KMS-11 (cell line): ENCODE data around the gene MISP.

Experiments
- H2AFZ ChIP-seq: fragments of 200-600 bp; sonication (generic); 2 replicates; pipeline ENCODE4 v1.6.1; 2016; ENCODE audit warnings: antibody characterized with exemption, mixed run types, low read depth
- H3K27ac ChIP-seq: fragments of 200-600 bp; sonication (generic); 2 replicates; pipeline ENCODE4 v1.6.1; 2016; ENCODE audit warnings: mild to moderate bottlenecking, mixed run types
- H3K27me3 ChIP-seq: fragments of 200-600 bp; sonication (generic); 2 replicates; pipeline ENCODE4 v1.6.1; 2017; ENCODE audit warnings: mild to moderate bottlenecking, low read depth, mixed run types, moderate library complexity; ENCODE audit not compliant: insufficient read depth
- H3K36me3 ChIP-seq: fragments of 200-600 bp; sonication (generic); 2 replicates; pipeline ENCODE4 v1.6.1; 2017; ENCODE audit warnings: mild to moderate bottlenecking, mixed run types; ENCODE audit not compliant: insufficient read depth
- H3K4me1 ChIP-seq: fragments of 200-600 bp; sonication (generic); 2 replicates; pipeline ENCODE4 v1.6.1; 2016; ENCODE audit warnings: mild to moderate bottlenecking, low read depth, mixed run types; ENCODE audit not compliant: poor library complexity, severe bottlenecking
- H3K4me2 ChIP-seq: fragments of 200-600 bp; sonication (generic); 2 replicates; pipeline ENCODE4 v1.7.0; 2016; ENCODE audit warnings: mild to moderate bottlenecking, mixed run types
- H3K4me3 ChIP-seq: fragments of 200-600 bp; sonication (generic); IDR thresholded peaks from 2 replicates; pipeline ENCODE4 v1.6.1; 2017; ENCODE audit warnings: low read depth, low read length, mixed read lengths; ENCODE audit not compliant: insufficient read depth
- H3K79me2 ChIP-seq: fragments of 200-600 bp; sonication (generic); 2 replicates; pipeline ENCODE4 v1.6.1; 2016; ENCODE audit warnings: low read depth, mixed run types; ENCODE audit not compliant: insufficient read depth
- H3K9ac ChIP-seq: fragments of 200-600 bp; sonication (generic); 2 replicates; pipeline ENCODE4 v1.6.1; 2016; ENCODE audit warnings: mild to moderate bottlenecking, mixed run types
- H4K20me1 ChIP-seq: fragments of 200-600 bp; sonication (generic); 2 replicates; pipeline ENCODE4 v1.6.1; 2016; ENCODE audit warnings: mild to moderate bottlenecking, mixed run types; ENCODE audit not compliant: insufficient read depth
- TF ChIP-seq, protein P1 (sequence below): fragments of 200-600 bp; sonication (generic); conservative IDR thresholded peaks from 2 replicates; pipeline ENCODE4 v1.6.1; 2017; ENCODE audit warnings: low read depth, mild to moderate bottlenecking, antibody characterized with exemption, low read length, moderate library complexity, mixed read lengths

The MISP gene

DNA sequence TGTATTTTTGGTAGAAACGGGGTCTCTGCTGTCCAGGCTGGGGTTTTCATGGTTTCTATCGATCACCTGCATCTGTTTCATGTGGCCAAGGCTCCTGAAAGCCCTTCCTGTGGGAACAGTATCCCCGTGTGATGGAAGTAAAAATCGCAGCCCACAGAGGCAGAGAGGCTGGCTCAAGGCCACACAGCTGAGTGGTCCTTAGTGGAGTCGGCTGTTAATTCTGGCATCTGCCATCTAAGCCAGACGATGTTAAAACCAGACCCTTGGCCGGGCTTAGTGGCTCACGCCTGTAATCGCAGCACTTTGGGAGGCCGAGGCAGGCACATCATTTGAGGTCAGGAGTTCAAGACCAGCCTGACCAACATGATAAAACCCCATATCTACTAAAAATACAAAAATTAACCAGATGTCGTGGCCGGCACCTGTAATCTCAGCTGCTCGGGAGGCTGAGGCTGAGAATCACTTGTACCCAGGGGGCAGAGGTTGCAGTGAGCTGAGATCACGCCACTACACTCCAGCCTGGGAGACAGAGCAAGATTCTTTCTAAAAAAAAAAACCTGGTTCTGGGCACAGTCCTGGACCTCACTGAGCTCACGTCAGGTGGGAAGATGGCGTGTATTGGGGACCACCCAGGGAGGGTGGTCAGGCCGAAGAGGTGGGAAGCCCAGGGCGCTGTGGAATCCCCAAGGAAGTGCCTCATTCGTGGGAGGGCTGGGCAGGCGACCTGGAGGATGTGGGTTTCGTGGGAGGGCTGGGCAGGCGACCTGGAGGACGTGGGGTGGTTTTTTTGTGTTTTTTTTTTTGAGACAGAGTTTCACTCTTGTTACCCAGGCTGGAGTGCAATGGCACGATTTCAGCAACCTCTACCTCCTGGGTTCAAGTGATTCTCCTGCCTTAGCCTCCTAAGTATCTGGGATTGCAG is 18.5 kb upstream of the MISP start:
- Histone ChIP-seq H3K79me2 (no peaks in the 10 kb centered on the region), H3K36me3 (no peaks in the 10 kb centered on the region), H3K4me1 (peaks cover 9% of the 10 kb centered on the region), H2AFZ (no peak overlapping the region), H3K27me3 (peaks cover 64% of the 10 kb centered on the region), H3K4me2 (no peak overlapping the region), H3K4me3 (no peak overlapping the region), H4K20me1 (no peaks in the 10 kb centered on the region), H3K9ac (no peak overlapping the region), H3K27ac (no peak overlapping the region)
- TF ChIP-seq, protein P1, sequence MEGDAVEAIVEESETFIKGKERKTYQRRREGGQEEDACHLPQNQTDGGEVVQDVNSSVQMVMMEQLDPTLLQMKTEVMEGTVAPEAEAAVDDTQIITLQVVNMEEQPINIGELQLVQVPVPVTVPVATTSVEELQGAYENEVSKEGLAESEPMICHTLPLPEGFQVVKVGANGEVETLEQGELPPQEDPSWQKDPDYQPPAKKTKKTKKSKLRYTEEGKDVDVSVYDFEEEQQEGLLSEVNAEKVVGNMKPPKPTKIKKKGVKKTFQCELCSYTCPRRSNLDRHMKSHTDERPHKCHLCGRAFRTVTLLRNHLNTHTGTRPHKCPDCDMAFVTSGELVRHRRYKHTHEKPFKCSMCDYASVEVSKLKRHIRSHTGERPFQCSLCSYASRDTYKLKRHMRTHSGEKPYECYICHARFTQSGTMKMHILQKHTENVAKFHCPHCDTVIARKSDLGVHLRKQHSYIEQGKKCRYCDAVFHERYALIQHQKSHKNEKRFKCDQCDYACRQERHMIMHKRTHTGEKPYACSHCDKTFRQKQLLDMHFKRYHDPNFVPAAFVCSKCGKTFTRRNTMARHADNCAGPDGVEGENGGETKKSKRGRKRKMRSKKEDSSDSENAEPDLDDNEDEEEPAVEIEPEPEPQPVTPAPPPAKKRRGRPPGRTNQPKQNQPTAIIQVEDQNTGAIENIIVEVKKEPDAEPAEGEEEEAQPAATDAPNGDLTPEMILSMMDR: no peak

DNA sequence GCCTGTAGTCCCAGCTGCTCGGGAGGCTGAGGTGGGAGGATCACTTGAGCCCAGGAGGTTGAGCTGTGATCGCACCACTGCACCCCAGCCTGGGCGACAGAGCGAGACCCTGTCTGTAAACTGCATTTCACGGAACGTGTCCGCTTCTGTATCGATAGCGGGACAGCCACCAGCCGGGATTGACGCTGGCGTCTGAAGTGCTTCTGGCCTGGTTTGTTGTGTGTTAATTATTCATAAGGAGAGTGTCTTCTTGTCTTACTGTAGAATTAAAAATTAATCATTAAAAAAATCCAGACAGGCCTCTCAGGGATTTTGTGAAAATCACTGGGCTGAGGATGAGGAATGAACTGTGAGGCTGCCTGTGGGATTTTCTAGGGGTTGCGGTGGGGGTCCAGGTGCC is 16.2 kb upstream of the MISP start:
- Histone ChIP-seq H3K4me1 (peaks cover 9% of the 10 kb centered on the region), H3K27me3 (peaks cover 77% of the 10 kb centered on the region), H4K20me1 (no peaks in the 10 kb centered on the region), H2AFZ (no peak overlapping the region), H3K4me3 (no peak overlapping the region), H3K4me2 (no peak overlapping the region), H3K27ac (no peak overlapping the region), H3K36me3 (no peaks in the 10 kb centered on the region), H3K9ac (no peak overlapping the region), H3K79me2 (no peaks in the 10 kb centered on the region)
- TF ChIP-seq, protein P1: no peak

DNA sequence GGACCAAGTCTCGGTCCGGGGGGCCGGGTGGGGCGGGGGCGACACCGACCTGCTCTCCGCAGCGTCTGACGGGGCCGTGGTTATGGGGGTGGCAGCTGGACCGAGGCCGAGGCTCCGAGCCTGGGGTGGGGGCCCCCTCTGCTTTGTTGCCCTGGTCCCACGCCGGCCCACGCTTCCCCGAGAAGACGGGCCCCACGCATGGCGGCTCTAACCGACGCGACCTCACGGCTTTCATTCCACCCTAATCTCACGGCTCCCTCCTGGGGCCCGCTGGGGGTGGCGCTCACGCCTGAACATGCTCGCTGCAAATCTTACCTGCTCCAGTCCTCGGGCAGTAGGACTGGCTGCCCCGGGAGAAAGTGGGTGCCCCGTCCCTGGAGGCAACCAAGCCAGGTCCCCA is 14.8 kb upstream of the MISP start:
- Histone ChIP-seq H3K27ac (no peak overlapping the region), H2AFZ (no peak overlapping the region), H3K27me3 (peaks cover 80% of the 10 kb centered on the region), H3K4me2 (no peak overlapping the region), H3K4me1 (peaks cover 9% of the 10 kb centered on the region), H3K36me3 (no peaks in the 10 kb centered on the region), H3K4me3 (no peak overlapping the region), H3K79me2 (no peaks in the 10 kb centered on the region), H4K20me1 (no peaks in the 10 kb centered on the region), H3K9ac (no peak overlapping the region)
- TF ChIP-seq, protein P1: no peak

DNA sequence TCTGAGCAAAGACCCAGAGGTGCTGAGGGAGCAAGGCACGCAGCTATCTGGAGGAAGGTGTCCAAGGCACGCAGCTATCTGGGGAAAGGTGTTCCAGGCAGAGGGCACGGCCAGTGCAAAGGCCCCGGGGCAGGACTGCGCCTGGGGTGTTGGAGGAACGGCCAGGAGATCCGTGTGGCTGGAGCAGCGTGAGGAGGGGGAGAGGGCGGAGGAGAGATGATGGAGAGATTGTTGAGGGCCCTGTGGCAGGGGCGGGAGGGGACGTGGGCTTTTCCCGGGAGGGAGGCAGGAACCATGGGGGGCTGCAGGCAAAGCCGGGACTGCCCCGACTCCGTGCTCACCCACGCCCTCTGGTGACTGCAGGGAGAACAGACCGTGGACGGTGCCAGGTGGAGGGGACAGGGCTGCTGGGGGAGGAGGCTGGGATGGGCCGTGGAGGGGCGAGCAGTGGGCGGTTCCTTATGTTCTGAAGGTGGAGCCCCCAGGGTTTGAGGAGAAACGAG is 13.3 kb upstream of the MISP start:
- Histone ChIP-seq H3K27ac (no peak overlapping the region), H3K79me2 (no peaks in the 10 kb centered on the region), H3K4me1 (peaks cover 6% of the 10 kb centered on the region), H2AFZ (no peak overlapping the region), H3K4me2 (no peak overlapping the region), H3K27me3 (peaks cover 73% of the 10 kb centered on the region), H3K9ac (no peak overlapping the region), H3K36me3 (no peaks in the 10 kb centered on the region), H3K4me3 (no peak overlapping the region), H4K20me1 (no peaks in the 10 kb centered on the region)
- TF ChIP-seq, protein P1: peak; percentile 49
